GM19043 (cell line): ENCODE measurements around the gene TPST2.

Experiments
- ATAC-seq: cut with Tn5 transposase; IDR thresholded peaks from one replicate; pipeline ENCODE4 v1.9.1; 2021; ENCODE audit warnings: low read depth; ENCODE audit not compliant: unreplicated experiment

Gene TPST2

DNA sequence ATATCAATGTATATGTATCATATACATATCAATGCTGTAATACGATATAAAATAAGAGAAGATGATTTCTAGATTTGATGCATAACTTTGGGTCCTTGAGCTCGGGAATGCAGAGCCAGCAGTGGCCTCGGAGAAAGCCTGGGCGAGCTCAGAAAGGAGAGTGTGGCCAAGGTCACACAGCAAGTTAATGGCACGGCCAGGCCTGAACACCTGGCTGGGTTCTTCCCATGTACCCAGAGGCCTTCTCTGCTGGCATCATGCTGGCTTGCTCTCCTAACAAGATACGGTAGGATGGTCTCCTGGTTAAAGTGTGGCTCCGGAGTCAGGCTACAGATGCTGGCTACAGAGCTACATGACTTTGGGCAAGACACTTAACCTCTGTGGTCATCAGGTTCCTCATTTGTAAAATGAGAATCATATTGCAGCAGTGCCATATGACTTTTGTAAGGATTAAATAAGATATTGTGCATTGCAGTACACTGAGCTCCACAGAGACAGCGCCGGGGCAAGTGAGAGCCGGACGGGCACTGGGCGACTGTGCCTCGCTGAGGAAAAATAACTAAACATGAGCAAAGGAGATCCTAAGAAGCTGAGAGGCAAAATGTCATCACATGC is 29.9 kb downstream of the TPST2 start:
- ATAC-seq = no peak

- ATAC-seq = no peak
These were observed 31.6 kb downstream of the TPST2 start for GRCh38 chr22:26558248-26558895.

DNA sequence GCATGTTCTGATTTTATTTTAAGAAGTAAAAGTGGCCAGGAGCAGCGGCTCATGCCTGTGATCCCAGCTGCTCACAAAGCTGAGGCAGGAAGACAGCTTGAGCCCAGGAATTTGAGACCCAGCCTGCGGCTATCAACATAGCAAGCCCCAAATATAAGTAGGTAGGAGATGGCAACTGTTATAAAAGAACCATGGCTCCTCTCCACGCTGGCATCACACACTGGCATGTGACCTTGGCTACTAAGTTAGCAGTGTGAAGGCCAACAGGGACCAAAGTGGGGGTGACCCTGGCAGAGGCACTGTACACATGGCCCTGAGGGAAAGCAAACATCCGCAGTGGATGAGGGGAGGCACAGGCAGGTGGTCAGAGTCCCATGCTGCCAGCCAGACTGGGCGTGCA is 33.0 kb downstream of the TPST2 start:
- no peak for ATAC-seq

- ATAC-seq = no peak
These were observed 34.5 kb downstream of the TPST2 start for GRCh38 chr22:26555478-26555877.

DNA sequence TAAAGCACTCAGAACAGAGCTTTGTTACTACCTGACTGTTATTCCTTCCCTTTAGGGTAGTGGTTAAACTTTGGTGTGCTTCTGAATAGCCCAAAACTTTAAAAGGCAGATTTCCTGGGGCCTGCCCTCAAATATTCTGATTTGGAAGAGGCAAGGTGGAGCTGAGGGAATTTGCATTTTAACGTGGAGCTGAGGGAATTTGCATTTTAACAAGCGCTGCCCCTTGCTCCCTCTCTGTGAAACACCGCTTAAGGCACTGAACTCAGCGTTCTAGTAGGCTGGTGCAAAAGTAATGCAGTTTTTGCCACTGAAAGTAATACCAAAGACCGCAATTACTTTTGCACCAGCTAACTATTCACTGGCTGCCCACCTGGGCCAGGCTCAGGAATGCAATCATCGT is 35.0 kb downstream of the TPST2 start:
- ATAC-seq = no peak

- no peak for ATAC-seq
These were observed 36.7 kb downstream of the TPST2 start for GRCh38 chr22:26553056-26553752.

- no peak for ATAC-seq
These were observed 37.5 kb downstream of the TPST2 start for GRCh38 chr22:26552466-26552865.

DNA sequence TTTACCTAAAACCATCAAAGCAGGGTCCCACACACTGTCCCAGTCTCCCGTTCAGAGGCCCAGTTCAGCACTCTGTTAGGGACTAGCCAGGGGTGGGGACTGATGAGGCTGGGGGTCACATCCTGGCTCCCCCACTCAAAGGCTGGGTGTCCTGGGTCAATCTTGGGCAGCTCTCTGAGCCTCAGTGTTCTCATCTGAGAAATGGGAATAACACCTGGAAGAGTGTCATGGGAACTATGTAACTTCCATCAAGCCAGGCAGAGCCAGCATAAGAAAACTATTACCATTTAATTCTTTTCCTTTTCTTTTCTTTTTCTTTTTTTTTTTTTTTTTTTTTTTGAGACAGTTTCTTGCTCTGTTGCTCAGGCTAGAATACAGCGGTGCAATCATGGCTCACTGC is 38.4 kb downstream of the TPST2 start:
- no peak for ATAC-seq

GRCh38 chr22:26550498-26551033 is 39.4 kb downstream of the TPST2 start:
- no peak for ATAC-seq

GRCh38 chr22:26549902-26550497 is 39.9 kb downstream of the TPST2 start:
- ATAC-seq = no peak

DNA sequence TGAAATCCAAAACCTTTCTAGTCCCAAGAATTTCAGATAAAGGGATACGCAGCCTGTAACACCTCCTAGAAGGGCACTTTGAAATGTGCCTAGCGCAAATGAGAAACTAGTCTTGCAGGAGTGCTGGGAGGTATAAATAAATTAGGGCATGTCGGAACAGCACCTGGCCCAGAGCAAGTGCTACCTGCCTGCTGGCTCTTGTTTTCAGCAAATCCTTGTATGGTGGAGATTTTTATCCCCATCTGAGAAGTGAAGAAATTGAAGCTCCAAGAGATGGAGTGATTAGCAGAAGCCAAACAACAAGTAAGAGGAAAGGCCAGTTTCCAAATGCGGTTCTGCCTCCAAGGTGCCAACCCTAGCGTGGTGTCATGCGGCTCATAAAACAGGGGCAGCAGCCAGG is 40.9 kb downstream of the TPST2 start:
- ATAC-seq = no peak

GRCh38 chr22:26548303-26548702 is 41.6 kb downstream of the TPST2 start:
- no peak for ATAC-seq

DNA sequence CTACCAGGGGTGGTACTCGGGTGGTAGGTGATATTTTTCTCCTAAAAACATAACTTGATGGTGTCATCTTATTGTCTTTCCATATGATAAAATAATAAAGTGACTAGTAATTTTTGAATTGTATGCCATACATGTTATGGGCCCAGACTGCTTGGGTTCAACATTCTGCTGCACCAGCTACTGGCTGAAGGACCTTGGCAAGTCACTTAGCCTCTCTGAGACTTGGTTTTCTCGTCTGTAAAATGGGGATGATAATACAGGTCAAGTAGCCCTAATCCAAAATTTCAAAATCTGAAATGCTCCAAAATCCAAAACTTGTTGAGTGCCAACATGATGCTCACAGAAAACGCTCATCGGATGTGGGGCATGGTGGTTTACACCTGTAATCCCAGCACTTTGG is 42.1 kb downstream of the TPST2 start:
- no peak for ATAC-seq

- no peak for ATAC-seq
These were observed 42.5 kb downstream of the TPST2 start for GRCh38 chr22:26547426-26547825.

DNA sequence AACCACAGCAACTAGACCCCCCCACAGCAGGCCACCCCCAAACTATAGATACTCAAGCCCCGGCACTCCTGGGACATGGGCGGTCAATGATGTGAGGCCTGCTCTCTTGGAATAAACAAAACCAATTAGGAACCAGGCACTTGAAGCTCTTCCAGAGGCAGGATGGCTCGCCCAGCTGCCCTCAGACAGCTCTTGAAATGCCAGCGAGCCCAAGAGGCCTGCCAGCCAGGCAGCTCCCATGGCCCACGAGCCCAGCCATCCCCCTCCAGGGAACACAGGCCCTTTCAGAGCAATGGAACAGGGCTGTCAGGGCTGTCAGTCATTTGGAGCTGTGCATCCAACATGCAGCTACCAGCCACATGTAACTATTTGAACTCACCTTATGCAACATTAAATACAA is 43.6 kb downstream of the TPST2 start:
- ATAC-seq = no peak

GRCh38 chr22:26545827-26546226 is 44.1 kb downstream of the TPST2 start:
- ATAC-seq = no peak

GRCh38 chr22:26545385-26545784 is 44.5 kb downstream of the TPST2 start:
- ATAC-seq = no peak

DNA sequence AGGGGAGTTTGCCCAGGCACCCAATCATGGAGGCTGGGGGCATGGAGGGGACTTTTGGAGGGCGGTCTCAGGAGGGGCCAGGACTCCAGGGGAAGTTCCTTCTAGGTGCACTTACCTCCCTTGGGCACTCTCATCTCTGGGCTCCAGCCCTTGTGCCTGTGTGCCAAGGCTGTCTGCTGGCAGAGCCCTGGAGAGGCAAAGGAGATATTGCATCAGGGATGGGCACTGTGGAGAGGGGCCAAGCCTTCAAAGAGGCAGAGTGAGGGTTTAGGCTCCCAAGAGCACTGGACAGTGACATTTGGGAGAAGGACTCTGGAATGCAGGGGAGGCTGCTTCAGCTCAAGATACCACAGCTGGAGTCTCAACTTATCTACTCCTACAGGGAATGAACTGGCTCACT is 45.4 kb downstream of the TPST2 start:
- ATAC-seq = no peak

DNA sequence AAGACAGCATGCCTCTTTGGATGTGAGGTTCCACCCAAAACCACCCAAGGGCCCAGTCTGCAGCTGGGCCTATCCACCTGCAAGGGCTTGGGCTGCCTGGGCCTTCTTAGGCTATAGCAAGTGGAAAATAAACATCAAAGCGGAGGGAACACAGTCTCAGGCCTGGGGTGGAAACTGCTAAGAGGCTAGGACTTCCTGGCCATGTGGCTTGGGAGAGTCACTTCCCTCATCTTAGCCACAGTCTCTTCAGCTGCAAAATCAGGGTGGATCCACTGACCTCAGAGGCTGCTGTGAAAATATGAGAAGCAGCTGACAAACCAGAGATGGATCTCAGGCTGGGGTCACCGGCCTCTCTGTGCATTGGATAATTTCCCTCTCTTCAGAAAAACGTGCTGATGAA is 47.1 kb downstream of the TPST2 start:
- ATAC-seq = no peak

- no peak for ATAC-seq
These were observed 48.6 kb downstream of the TPST2 start for GRCh38 chr22:26541167-26541819.

DNA sequence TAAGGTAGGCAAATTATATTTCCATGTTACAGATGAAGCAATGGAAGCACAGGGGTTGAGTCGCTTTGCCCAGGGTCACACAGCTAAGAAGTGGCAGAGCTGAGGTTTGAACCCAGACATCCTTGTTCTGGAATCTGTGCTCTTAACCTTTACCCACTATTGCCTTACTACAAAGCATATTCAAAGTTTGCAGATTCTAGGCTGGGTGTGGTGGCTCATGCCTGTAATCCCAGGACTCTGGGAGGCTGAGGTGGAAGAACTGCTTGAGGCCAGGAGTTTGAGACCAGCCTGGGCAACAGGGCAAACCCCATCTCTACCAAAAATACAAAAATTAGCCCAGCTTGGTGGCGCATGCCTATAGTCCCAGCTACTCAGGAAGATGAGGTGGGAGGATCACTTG is 49.8 kb downstream of the TPST2 start:
- no peak for ATAC-seq
